ENCODE data around the gene CERT1. TPM values are rescaled to one million over a fixed set of nuclear protein-coding genes. Genes with fewer than 3 reads are reported as not detected.
A peak's percentile ranks its signal among the peaks of the same experiment; 100 is the strongest.
"Not testable (repeated sequence)": the region's sequence is repeated elsewhere in the genome, so short reads cannot be mapped to it uniquely, and the experiment has no call there.

The CERT1 gene, protein sequence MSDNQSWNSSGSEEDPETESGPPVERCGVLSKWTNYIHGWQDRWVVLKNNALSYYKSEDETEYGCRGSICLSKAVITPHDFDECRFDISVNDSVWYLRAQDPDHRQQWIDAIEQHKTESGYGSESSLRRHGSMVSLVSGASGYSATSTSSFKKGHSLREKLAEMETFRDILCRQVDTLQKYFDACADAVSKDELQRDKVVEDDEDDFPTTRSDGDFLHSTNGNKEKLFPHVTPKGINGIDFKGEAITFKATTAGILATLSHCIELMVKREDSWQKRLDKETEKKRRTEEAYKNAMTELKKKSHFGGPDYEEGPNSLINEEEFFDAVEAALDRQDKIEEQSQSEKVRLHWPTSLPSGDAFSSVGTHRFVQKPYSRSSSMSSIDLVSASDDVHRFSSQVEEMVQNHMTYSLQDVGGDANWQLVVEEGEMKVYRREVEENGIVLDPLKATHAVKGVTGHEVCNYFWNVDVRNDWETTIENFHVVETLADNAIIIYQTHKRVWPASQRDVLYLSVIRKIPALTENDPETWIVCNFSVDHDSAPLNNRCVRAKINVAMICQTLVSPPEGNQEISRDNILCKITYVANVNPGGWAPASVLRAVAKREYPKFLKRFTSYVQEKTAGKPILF
- 10 to 100 TPM; 30.6 to 39.5 TPM for total RNA-seq

DNA sequence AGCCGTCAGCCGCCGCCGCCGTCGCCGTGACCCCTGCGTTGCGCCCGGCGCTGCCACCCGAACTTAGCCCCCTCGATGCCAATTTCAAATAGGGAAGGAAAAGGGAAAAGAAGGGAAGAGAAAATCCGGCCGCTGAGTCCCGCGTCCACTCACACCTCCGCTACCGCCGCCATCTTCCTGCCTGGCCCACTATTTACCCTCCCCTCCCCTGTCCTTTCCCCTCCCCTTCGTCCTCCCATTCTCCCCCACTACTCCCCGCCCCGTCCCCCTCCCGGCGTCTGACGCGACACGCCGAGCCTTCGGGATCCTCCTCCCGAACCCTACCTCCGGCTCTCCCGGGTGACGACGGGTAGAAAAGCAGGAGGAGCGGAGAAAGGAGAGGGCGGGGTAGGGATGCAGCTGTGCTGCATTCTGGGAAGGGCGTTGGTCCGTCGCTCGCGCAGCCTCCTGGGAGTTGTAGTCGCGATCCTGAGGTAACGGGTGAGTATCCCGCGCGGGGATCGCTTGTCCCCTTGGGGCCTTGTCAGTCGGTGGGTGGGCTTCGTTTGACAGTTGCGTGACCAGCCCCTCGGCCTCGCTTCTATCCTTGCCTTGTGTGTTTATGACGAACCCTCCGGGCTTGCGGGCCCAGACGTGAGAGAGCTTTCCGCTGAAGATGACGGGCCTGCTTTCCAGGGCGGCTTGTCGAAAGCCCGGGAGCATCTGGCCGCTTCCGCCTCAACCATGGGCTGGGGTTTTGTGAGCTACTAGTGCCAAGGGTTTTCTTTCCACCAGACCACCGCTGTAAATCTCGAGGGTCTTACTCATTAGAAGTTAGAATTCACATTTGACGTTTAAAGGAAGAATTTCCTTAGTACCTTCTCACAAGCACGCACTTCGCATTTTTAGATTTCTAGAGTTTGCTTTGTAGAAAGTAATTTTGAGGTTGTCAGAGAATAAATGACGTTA lies at the start of gene CERT1, which contains the start of gene POLK:
CERT1 (minus strand) TSS at position 195 of the 948 bp plus-strand sequence. CDS start 422 bp downstream, outside the sequence.
POLK (plus strand) TSS at position 457 of the 948 bp plus-strand sequence.
- ATAC-seq = peak; percentile 96 to 98
- peak; percentile 97 for DNase-seq (ENCODE audit: low spot score)
- no peaks in the 10 kb centered on the region for H3K9me3 Mint-ChIP-seq
- peak within 1 kb of the TSS; percentile 83 to 92 for H3K27ac Mint-ChIP-seq
- peak within 1 kb of the TSS; percentile 97 for H3K4me3 Mint-ChIP-seq
- H3K4me1 Mint-ChIP-seq (ENCODE audit: low read depth in 2 of 2) = peaks cover 39 to 41% of the 10 kb centered on the region in 2 donors
- no peaks in the 10 kb centered on the region for H3K36me3 Mint-ChIP-seq
- H3K27me3 Mint-ChIP-seq = no peaks in the 10 kb centered on the region

DNA sequence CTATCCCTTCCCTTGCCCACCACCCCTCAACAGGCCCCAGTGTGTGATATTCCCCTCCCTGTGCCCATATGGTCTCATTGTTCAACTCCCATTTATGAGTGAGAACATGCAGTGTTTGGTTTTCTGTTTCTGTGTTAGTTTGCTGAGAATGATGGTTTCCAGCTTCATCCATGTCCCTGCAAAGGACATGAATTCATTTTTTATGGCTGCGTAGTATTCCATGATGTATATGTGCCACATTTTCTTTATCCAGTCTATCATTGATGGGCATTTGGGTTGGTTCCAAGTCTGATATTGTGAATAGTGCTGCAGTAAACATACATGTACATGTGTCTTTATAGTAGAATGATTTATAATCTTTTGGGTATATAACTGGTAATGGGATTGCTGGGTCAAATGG lies 49.2 kb upstream of the CERT1 start:
- H3K27me3 Mint-ChIP-seq; DNase-seq (ENCODE audit: low spot score); H3K27ac Mint-ChIP-seq; ATAC-seq; H3K4me3 Mint-ChIP-seq: not testable (repeated sequence)
- Mint-ChIP-seq H3K36me3 (peaks cover 59% of the 10 kb centered on the region), H3K4me1 (ENCODE audit: low read depth in 2 of 2) (peaks cover 24 to 39% of the 10 kb centered on the region in 2 donors), H3K9me3 (peaks cover 19% of the 10 kb centered on the region)

DNA sequence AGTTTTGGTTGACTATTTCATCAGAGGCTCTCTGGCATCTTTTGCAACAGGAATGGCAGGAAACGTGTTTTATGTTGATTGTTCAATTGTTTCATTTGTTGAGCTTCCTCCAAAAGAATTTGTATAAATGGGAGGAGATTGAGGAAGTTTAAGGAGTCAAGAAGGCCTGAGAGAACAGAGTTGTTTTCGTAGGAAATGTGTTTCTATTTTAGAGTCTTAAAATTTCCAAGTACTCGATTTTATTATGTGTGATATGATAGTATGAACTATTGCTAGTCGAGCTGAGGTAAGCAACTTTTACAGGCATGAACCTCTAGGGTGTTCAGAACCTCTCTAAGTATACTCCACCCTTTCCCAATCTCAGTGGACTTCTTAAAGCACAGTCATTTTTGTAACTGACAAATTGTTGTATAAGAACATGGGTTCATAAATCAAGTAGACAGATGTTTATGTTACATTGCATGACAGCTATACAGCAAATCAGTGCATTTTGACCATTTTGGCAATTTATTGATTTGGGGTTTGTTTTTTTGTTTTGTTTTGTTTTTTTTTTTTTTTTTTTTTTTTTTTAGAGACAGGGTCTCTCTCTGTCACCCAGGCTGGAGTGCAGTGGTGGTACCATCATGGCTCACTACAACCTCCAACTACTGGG lies 47.7 kb upstream of the CERT1 start:
- Mint-ChIP-seq H3K27ac (no peak overlapping the region), H3K36me3 (peaks cover 56% of the 10 kb centered on the region), H3K4me1 (ENCODE audit: low read depth in 2 of 2) (peaks cover 10 to 30% of the 10 kb centered on the region in 2 donors), H3K27me3 (no peaks in the 10 kb centered on the region), H3K9me3 (peaks cover 12% of the 10 kb centered on the region), H3K4me3 (no peak overlapping the region)
- no peak for ATAC-seq
- no peak for DNase-seq (ENCODE audit: low spot score)

DNA sequence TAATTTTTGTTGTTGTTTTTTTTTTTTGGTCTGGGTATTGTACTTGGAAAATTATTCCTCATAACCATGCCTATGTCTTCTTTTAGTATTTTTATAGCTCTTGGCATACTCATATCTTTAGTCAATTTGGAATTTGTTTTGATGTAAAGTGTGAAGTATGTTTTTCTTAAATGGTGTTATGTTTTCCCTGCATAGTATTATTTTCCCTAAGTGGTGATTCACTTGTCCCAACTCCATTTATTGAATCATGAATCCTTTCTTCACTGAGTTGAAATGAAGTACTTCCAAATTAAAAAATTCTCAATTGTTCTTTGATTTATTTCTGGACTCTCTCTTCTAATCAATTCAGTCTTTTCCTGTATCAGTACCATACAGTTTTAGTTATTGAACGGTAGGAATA lies 46.8 kb upstream of the CERT1 start:
- H3K36me3 Mint-ChIP-seq = peaks cover 52% of the 10 kb centered on the region
- no peaks in the 10 kb centered on the region for H3K27me3 Mint-ChIP-seq
- no peak overlapping the region for H3K27ac Mint-ChIP-seq
- no peak for DNase-seq (ENCODE audit: low spot score)
- no peak overlapping the region for H3K4me3 Mint-ChIP-seq
- no peak for ATAC-seq
- peaks cover 1 to 23% of the 10 kb centered on the region in 2 donors for H3K4me1 Mint-ChIP-seq (ENCODE audit: low read depth in 2 of 2)
- peaks cover 4% of the 10 kb centered on the region for H3K9me3 Mint-ChIP-seq

DNA sequence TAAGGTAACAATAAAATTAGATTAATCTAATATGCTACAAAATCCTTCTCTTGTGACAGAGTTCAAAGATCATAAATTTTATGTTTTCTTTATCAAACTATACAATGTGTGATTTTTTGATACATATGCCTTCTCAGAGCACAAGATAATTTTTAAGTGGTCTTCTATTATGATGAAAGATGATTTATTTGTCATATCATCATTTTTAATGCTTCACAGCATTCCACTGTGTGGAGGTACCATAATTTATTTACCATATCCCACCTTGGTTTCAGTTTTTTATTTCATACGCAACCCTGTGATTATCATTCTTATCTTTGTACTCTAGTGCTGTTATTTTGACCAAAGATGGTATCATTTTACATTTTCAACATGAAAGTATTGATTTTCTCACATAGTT lies 41.9 kb upstream of the CERT1 start:
- H3K36me3 Mint-ChIP-seq = peaks cover 33% of the 10 kb centered on the region
- DNase-seq (ENCODE audit: low spot score) (no peak), ATAC-seq (no peak)
- H3K27me3 Mint-ChIP-seq = no peaks in the 10 kb centered on the region
- peaks cover 0 to 7% of the 10 kb centered on the region in 2 donors for H3K4me1 Mint-ChIP-seq (ENCODE audit: low read depth in 2 of 2)
- H3K4me3 Mint-ChIP-seq = no peak overlapping the region
- H3K27ac Mint-ChIP-seq = no peak overlapping the region
- no peaks in the 10 kb centered on the region for H3K9me3 Mint-ChIP-seq

DNA sequence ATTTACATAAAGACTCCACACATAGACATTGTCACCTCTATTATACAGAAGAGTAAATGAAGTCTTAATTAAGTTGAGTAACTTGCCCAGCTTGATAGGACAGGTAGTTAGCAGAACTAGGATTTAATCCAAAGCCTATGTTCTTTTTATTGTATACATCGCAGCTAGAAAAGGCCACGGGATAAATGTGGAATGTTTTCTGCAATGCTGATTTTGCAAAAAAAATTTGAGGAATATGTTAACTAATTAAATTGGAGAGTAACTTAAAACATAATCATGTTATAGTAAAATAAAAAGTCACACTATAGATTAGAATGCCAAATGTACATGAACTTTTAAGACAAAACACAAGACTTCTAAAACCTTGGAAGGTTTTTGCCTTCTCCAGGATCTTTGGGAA lies 41.3 kb upstream of the CERT1 start:
- Mint-ChIP-seq H3K9me3 (no peaks in the 10 kb centered on the region), H3K27me3 (no peaks in the 10 kb centered on the region), H3K4me1 (ENCODE audit: low read depth in 2 of 2) (peaks cover 0 to 5% of the 10 kb centered on the region in 2 donors), H3K27ac (no peak overlapping the region), H3K36me3 (peaks cover 28% of the 10 kb centered on the region), H3K4me3 (no peak overlapping the region)
- no peak for DNase-seq (ENCODE audit: low spot score)
- no peak for ATAC-seq

DNA sequence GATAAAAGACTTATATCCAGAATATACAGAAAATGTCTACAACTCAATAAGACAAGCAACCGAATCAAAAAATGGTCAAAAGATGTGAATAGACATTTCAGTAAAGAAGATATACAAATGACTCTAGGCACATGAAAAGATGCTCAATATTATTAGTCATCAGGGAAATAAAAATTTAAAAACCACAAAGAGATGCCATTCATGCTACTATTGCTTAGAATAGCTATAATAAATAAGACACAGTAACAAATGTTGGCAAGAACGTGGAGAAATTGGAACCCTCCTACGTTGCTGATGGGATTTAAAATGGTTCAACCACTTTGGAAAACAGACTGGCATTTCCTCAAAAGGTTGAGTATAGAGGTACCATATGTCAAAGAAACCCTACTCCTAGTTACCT lies 40.0 kb upstream of the CERT1 start:
- Mint-ChIP-seq H3K27me3 (no peaks in the 10 kb centered on the region), H3K27ac (no peak overlapping the region), H3K36me3 (peaks cover 23% of the 10 kb centered on the region), H3K4me1 (ENCODE audit: low read depth in 2 of 2) (peaks cover 0 to 2% of the 10 kb centered on the region in 2 donors), H3K4me3 (no peak overlapping the region), H3K9me3 (no peaks in the 10 kb centered on the region)
- DNase-seq (ENCODE audit: low spot score) (no peak), ATAC-seq (no peak)

DNA sequence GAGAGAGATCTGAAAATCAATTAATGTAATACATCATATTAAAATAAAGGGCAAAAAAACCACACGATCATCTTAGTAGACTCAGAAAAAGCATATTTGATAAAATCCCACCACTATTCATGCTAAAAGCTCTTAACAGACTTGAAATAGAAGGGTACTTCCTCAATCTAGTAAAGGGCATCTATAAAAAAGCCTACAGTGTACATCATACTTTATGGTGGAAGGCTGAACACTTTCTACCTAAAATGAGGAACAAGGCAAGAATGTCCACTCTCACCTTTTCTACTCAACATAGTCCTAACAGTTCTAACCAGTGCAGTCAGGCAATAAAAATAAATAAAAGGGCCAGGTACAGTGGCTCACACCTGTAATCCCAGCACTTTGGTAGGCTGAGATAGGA lies 39.2 kb upstream of the CERT1 start:
- Mint-ChIP-seq H3K36me3 (peaks cover 18% of the 10 kb centered on the region), H3K27me3 (no peaks in the 10 kb centered on the region), H3K27ac (no peak overlapping the region), H3K4me1 (ENCODE audit: low read depth in 2 of 2) (no peaks in the 10 kb centered on the region), H3K9me3 (no peaks in the 10 kb centered on the region), H3K4me3 (no peak overlapping the region)
- DNase-seq (ENCODE audit: low spot score) = no peak
- no peak for ATAC-seq

DNA sequence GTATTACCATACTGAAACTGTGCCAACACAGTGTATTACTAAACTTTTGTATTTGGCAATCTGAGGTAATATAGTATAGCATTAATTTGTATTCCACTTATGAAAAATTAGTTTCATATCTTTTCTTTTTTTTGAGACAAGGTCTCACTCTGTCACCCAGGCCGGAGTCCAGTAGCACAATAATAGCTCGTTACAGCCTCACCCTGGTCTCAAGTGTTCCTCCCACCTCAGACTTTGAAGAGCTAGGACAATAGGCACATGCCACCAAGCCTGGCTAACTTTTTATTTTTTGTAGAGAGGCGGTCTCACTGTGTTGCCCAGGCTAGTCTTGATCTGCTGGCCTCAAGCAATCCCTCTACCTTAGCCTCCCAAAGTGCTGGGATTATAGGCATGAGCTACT lies 36.4 kb upstream of the CERT1 start:
- Mint-ChIP-seq H3K4me1 (ENCODE audit: low read depth in 2 of 2) (peaks cover 0 to 3% of the 10 kb centered on the region in 2 donors), H3K36me3 (peaks cover 6% of the 10 kb centered on the region), H3K27me3 (no peaks in the 10 kb centered on the region), H3K9me3 (no peaks in the 10 kb centered on the region), H3K27ac (no peak overlapping the region), H3K4me3 (no peak overlapping the region)
- ATAC-seq (no peak), DNase-seq (ENCODE audit: low spot score) (no peak)

DNA sequence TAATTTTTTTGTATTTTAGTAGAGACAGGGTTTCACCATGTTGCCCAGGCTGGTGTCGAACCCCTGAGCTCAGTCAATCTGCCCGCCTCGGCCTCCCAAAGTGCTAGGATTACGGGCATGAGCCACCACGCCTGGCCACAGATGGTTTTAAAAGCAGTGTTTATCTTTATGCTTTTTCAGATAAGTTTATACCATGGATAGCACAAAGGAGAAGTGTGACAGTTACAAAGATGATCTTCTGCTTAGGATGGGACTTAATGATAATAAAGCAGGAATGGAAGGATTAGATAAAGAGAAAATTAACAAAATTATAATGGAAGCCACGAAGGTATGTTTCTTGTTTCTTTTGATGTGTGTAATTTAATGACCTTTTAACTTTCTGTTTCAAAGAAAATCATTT lies 35.4 kb upstream of the CERT1 start:
- Mint-ChIP-seq H3K9me3 (no peaks in the 10 kb centered on the region), H3K36me3 (peaks cover 6% of the 10 kb centered on the region), H3K27me3 (no peaks in the 10 kb centered on the region), H3K4me3 (no peak overlapping the region), H3K27ac (no peak overlapping the region), H3K4me1 (ENCODE audit: low read depth in 2 of 2) (peaks cover 0 to 3% of the 10 kb centered on the region in 2 donors)
- no peak for DNase-seq (ENCODE audit: low spot score)
- no peak for ATAC-seq

DNA sequence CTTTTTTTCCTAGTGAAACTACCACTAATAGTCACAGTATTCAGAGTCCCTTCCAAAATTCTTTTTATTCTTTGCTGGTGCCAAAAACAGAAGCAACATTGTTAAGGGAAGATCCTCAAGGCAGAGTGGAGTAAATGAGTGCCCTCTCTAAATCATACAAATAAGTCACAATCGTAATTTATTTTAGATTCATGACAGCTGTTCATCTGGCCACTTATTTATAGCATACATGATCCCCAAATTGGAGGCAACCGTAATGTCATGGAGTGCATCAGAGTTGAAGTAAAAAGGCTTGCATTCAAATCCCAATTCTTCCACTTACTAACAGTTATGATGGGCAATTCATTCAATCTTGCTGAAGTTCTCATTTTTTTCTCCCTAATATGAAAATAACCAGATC lies 33.7 kb upstream of the CERT1 start:
- peaks cover 0 to 3% of the 10 kb centered on the region in 2 donors for H3K4me1 Mint-ChIP-seq (ENCODE audit: low read depth in 2 of 2)
- H3K27ac Mint-ChIP-seq = no peak overlapping the region
- no peaks in the 10 kb centered on the region for H3K36me3 Mint-ChIP-seq
- ATAC-seq (no peak), DNase-seq (ENCODE audit: low spot score) (no peak)
- H3K9me3 Mint-ChIP-seq = no peaks in the 10 kb centered on the region
- no peaks in the 10 kb centered on the region for H3K27me3 Mint-ChIP-seq
- no peak overlapping the region for H3K4me3 Mint-ChIP-seq

DNA sequence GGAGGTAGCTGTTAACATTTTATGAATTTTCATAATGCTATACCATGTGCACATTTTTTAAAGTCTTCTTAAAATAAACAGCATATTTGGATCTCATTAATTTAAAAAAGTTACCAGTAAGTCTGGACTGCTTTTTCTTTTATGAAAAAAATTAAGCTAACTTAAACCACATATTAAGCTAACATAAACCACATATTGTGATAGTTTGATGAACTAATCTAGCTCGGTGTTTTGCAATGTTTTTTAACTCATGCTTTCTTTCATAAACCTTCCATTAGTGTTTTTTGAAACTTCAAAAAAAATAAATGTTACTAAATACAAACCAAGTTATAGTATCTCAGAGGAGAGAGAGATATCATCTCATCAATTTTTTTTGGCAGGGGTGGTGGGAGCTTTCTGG lies 26.8 kb upstream of the CERT1 start:
- Mint-ChIP-seq H3K27me3 (no peaks in the 10 kb centered on the region), H3K9me3 (peaks cover 6% of the 10 kb centered on the region), H3K4me3 (no peak overlapping the region), H3K36me3 (peaks cover 24% of the 10 kb centered on the region), H3K4me1 (ENCODE audit: low read depth in 2 of 2) (peaks cover 13 to 18% of the 10 kb centered on the region in 2 donors), H3K27ac (no peak overlapping the region)
- DNase-seq (ENCODE audit: low spot score) = no peak
- ATAC-seq = no peak

DNA sequence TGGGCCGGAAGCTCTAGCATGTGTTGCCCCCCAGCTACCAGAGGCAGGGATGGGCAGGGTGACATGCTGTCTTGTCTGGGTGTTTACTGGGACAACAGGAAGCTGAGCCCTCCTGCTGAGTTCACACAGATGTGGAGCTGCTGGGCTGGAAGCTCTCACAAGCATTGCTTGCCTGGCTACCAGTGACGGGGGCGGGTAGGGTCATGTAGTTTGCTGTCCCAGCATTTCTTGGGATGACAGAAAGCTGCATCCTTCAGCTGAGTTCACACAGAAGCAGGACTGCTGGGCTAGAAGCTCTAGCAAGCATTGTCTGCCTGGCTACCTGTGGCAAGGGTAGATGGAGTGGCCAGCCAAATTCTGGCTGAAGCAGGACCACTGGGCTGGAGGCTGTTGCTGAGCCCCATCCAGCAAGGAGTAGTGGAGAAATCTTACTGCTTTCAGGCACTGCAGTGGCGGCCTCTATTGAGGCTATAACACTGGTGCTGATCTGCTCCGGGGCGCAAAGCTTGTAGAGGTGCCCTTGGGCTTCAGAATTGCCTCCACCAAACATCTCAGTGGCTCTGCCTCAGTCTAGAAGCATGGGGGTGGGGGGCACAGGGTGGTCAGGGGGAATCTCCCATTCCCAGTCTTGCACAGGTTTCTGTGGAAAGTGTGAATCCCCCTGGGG lies 25.4 kb upstream of the CERT1 start:
- Mint-ChIP-seq H3K36me3 (peaks cover 33% of the 10 kb centered on the region), H3K27me3 (no peaks in the 10 kb centered on the region), H3K4me1 (ENCODE audit: low read depth in 2 of 2) (peaks cover 16 to 18% of the 10 kb centered on the region in 2 donors), H3K4me3 (no peak overlapping the region), H3K9me3 (peaks cover 7% of the 10 kb centered on the region), H3K27ac (no peak overlapping the region)
- no peak for DNase-seq (ENCODE audit: low spot score)
- peak in 1 of 2 donors; percentile 24 for ATAC-seq
